B cell (primary cell): ENCODE results near the gene TKTL1.

ENCODE experiments used
- EZH2 ChIP-seq: IDR thresholded peaks from 2 replicates; pipeline ENCODE4 v1.6.1; 2012; ENCODE audit warnings: borderline replicate concordance, low read depth, mild to moderate bottlenecking, moderate library complexity, low read length; ENCODE audit not compliant: insufficient read depth, poor library complexity, severe bottlenecking
- TF ChIP-seq, protein P1 (sequence below): fragments of 200-600 bp; IDR thresholded peaks from one replicate; pipeline ENCODE4 v1.8.0; 2022; ENCODE audit warnings: antibody characterized with exemption, mild to moderate bottlenecking

DNA sequence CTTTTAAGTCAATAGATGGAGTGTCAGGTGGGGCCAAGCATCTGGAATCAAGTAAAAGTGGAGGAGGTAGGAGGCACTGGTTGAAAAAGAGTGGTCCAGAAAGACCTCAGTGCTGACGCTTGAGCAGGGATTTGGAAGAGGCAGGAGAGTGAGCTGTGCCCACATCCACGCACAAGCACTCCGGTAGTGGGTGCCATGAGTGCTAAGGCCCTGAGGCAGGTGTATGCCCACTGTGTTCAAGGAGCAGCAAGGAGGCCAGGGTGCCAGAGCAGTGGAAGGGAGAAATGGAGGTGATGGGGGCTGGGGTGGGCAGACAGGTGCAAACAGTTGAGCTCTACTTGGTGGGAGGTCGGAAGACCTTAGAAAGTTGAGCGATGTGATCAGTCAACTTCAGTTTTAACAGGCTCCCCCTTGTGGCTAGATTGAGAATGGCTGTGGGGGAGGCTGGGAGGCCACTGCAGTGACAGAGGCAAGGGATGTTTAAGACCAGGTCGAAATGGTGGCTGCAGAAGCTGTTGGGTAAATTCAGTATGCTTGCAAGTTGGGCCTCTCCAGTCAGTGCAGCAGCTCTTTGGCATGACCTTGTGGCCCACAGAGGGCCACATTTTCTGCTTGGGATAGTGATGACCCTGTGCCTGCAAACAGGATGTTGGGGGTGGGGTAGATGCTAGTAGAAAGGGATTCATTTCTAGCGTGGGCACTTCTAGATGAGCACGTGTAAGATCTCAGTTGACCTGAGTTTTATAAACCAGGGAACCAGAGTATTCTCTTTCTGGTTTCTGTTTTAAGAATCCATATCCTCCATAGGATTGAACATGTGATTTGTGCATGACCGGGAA lies 12.7 kb downstream of the TKTL1 start:
- TF ChIP-seq, protein P1, sequence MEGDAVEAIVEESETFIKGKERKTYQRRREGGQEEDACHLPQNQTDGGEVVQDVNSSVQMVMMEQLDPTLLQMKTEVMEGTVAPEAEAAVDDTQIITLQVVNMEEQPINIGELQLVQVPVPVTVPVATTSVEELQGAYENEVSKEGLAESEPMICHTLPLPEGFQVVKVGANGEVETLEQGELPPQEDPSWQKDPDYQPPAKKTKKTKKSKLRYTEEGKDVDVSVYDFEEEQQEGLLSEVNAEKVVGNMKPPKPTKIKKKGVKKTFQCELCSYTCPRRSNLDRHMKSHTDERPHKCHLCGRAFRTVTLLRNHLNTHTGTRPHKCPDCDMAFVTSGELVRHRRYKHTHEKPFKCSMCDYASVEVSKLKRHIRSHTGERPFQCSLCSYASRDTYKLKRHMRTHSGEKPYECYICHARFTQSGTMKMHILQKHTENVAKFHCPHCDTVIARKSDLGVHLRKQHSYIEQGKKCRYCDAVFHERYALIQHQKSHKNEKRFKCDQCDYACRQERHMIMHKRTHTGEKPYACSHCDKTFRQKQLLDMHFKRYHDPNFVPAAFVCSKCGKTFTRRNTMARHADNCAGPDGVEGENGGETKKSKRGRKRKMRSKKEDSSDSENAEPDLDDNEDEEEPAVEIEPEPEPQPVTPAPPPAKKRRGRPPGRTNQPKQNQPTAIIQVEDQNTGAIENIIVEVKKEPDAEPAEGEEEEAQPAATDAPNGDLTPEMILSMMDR = peak; percentile 67
- TF ChIP-seq EZH2 = no peak
